GM12875 (cell line): ENCODE data around the gene SLC22A4.

Source experiments
- H3K4me3 ChIP-seq: one replicate; pipeline ENCODE4 v1.5.1; 2011; ENCODE audit warnings: low read depth, low read length, control low read depth
- TF ChIP-seq, protein P1 (sequence below): IDR thresholded peaks from 2 replicates; pipeline ENCODE4 v1.5.1; 2011; ENCODE audit warnings: low read depth, mild to moderate bottlenecking, control low read depth, inconsistent platforms, low read length, moderate library complexity, borderline replicate concordance; ENCODE audit not compliant: insufficient read depth

Gene SLC22A4

DNA sequence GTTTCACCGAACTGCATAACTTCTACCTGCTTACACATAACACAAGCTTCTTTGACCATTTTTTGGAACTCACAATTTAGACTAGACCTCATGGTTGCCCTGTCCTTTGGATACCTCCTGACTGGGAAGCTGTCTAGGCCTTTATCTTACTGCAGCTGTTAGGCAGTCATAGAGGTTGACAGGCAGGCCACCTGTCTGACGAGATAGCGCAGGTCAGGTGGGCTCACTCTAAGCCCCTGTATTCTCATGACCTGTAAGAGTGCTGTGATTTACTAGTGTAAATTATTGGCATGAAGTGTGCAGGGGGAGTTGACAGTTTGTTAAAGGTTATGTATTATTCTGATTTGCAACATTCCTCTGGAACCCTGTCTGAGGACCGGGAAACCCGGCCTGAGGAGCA lies 29.0 kb downstream of the SLC22A4 start:
- TF ChIP-seq, protein P1, sequence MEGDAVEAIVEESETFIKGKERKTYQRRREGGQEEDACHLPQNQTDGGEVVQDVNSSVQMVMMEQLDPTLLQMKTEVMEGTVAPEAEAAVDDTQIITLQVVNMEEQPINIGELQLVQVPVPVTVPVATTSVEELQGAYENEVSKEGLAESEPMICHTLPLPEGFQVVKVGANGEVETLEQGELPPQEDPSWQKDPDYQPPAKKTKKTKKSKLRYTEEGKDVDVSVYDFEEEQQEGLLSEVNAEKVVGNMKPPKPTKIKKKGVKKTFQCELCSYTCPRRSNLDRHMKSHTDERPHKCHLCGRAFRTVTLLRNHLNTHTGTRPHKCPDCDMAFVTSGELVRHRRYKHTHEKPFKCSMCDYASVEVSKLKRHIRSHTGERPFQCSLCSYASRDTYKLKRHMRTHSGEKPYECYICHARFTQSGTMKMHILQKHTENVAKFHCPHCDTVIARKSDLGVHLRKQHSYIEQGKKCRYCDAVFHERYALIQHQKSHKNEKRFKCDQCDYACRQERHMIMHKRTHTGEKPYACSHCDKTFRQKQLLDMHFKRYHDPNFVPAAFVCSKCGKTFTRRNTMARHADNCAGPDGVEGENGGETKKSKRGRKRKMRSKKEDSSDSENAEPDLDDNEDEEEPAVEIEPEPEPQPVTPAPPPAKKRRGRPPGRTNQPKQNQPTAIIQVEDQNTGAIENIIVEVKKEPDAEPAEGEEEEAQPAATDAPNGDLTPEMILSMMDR = no peak
- H3K4me3 ChIP-seq = no peak overlapping the region

DNA sequence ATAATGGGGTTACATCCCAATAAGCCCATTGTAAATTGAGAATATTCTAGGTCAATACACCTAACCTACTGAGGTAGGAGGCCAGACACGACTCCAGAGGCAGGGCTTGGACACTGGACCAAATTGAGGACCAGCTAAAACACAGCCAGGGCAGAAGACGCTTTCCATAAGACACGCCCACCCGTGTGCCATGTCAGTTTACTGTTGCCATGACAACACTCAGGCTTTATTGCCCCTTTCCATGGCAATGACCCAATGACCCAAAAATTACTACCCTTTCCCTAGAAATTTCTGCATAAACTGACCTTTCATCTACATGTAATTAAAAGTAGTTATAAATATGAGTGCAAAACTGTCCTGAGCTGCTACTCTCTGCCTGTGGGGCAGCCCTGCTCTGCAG lies 31.5 kb downstream of the SLC22A4 start:
- TF ChIP-seq, protein P1 = no peak
- H3K4me3 ChIP-seq = no peak overlapping the region

DNA sequence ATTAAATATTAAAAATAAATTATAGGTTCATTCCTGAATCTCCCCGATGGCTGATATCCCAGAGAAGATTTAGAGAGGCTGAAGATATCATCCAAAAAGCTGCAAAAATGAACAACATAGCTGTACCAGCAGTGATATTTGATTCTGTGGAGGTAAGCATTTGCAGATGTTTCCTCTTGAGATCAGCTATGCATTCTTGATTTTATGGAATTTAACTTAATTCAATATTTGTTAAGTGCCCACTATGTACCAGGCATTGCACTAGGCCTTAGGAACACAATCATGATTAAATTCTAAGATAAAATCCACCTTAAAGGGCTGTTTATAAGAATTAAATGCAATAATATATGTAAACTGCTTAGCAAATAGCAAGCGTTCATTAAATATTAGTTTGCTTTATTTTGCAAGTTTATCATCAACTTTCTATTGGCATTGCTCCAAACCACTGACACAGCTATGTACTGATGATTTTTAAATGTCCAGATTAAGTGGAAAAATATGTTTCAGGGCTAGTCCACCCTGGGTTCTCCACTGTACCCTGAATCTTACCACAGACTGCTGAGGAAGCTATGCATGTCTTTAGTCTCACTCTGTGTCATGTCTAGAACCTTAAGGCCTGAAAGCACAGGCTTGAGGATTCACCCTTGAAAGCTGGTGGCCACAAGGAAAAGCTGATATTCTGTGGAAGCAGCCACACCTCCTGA lies 33.2 kb downstream of the SLC22A4 start:
- TF ChIP-seq, protein P1 = no peak
- no peak overlapping the region for H3K4me3 ChIP-seq

DNA sequence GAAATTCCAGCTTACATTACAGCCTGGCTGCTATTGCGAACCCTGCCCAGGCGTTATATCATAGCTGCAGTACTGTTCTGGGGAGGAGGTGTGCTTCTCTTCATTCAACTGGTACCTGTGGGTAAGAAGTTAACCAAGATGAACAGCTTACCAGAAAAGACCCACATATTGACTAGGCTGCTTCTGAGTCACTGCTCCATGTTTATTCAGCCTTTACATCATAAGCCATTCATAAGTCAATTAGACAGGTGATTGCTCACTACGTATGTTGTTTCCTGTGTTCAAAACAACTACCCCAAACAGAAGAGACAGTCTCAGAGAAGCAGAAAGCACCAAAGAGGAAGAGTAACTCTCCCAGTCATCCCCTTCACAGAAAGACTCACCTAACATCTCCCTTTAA lies 40.6 kb downstream of the SLC22A4 start:
- H3K4me3 ChIP-seq = no peak overlapping the region
- TF ChIP-seq, protein P1 = no peak

DNA sequence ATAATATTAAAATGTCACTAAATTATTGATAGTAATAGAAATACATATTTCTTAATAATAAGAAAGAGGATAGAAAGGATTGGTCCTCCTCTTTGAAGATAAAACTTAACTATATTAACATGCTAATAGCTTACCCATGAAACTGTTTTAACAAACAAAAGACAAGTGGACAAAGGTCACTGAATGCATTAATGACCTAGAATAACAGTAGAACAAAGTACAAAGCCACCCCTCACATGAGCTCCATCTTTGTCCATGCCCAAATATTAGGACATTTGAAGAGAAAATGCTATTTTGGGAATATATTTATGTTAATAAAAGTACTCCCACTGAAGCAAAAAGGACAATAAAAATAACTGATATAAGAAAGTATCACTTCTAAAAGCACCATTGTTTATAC lies 41.2 kb downstream of the SLC22A4 start:
- H3K4me3 ChIP-seq = no peak overlapping the region
- TF ChIP-seq, protein P1 = no peak

DNA sequence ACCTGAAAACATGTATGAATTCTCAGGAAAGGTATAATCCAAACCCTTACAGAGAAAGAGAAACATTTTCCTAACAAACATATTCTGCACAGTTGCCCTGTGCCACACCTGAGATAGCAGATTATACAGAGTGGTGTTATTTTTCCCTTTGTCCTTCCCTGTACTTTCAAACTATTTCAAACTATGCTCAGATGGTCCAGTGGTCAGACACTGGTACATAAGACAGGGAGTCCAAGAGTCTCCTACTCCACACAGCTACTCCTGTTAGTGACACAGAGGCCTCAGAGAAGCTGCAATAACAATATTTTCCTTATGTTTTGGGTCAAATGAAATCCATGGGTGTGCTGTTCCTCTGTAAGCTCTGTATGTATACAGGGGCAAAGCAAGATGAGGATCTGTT lies 45.3 kb downstream of the SLC22A4 start:
- H3K4me3 ChIP-seq = no peak overlapping the region
- TF ChIP-seq, protein P1 = no peak

DNA sequence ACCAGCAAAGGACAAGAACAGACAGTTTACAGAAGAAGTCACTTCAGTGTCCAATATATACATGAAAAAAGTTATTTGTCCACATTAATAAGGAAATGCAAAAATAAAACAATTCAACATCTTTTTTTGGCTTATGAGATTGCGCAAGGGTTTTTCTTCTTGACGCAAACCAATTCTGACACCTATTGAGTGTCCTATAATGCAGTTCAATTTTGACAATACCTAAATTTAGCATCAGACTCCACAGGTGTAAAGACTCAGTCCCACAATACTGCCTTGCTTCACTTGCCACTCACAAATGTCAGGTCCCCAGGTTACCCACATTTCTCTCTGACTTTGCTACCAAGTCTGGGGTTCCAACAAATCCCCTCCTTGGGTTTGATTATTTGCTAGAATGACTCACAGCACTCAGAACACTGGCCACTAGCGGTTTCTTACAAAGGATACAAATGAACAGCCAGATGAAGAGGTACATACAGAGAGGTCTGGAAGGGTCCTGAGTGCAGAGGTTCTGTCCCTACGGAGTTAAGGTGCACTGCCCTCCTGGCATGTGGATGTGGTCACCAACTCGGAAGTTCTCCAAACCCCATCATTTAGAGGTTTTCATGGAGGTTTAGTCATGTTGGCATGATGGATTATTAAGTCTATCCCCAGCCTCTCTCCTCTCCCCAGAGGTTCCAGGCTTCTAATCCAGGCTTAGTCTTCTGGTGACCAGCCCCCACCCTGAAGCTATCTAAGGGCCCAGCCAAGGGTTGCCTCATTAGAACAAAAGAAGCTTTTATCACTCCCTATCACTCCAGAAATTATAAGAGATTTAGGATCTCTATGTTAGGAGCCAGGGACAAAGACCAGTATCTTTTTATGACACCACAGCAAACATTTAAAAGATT lies 48.3 kb downstream of the SLC22A4 start:
- no peak overlapping the region for H3K4me3 ChIP-seq
- TF ChIP-seq, protein P1 = no peak
